Measurements from ENCODE around the gene BTBD7. TPM values are rescaled to one million over a fixed set of nuclear protein-coding genes. Genes with fewer than 3 reads are reported as not detected.

BTBD7 gene
- total and polyA plus RNA-seq, 2 experiments from 2014 or later = 24.4 to 32.8 TPM

GRCh38 chr14:93317210-93317874, 15.5 kb downstream of the BTBD7 start:
- H3K79me2 ChIP-seq (replicated peaks; ENCODE audit: insufficient read depth) = peaks cover 100% of the 10 kb centered on the region
- peaks cover 30% of the 10 kb centered on the region for H3K4me1 Mint-ChIP-seq
- ATAC-seq = no peak

More at GRCh38 chr14:93317210-93317874, 15.5 kb downstream of the BTBD7 start:
- H2AFZ ChIP-seq = no peak overlapping the region
- no peak overlapping the region for H3K27ac ChIP-seq (ENCODE audit: low read depth)
- H3K4me3 ChIP-seq = no peak overlapping the region
- H3K36me3 Mint-ChIP-seq (ENCODE audit: low read depth) = peaks cover 4% of the 10 kb centered on the region; the same call in 2 of the 3 replicates
- no peaks in the 10 kb centered on the region for H3K9me2 ChIP-seq (ENCODE audit: insufficient read depth)
- no peaks in the 10 kb centered on the region; the same call in 1 of the 2 replicates for H3K36me3 ChIP-seq (ENCODE audit: insufficient read depth)
- no peak for DNase-seq (ENCODE audit: low spot score)
- H3K4me3 Mint-ChIP-seq = no peak overlapping the region
- peaks cover 4% of the 10 kb centered on the region for H3K27me3 Mint-ChIP-seq (ENCODE audit: insufficient read depth, low read depth, poor library complexity)
- TF ChIP-seq NANOG (IDR thresholded peaks at IDR 0.05; ENCODE audit: borderline replicate concordance) (no peak), ZNF114 (CRISPR knock-in tag; IDR thresholded peaks at IDR 0.05) (no peak), ETS1 (IDR thresholded peaks at IDR 0.05) (no peak), JUNB (IDR thresholded peaks at IDR 0.05; ENCODE audit: unreplicated experiment) (no peak), CREB1 (CRISPR knock-in tag; IDR thresholded peaks at IDR 0.05; ENCODE audit: low read depth) (no peak), ZNF462 (CRISPR knock-in tag; IDR thresholded peaks at IDR 0.05) (no peak), CTCF (conservative IDR thresholded peaks at IDR 0.05; ENCODE audit: low read depth in 2 of 2) (no peak), EZH2phosphoT487 (IDR thresholded peaks at IDR 0.05; ENCODE audit: unreplicated experiment) (no peak)
- H3K9me3 Mint-ChIP-seq = no peaks in the 10 kb centered on the region
- H3F3A ChIP-seq (replicated peaks; ENCODE audit: low read depth) = no peaks in the 10 kb centered on the region
- peak overlapping the region; percentile 89 for H3K27ac Mint-ChIP-seq
- H4K20me1 ChIP-seq (replicated peaks; ENCODE audit: insufficient read depth) = peaks cover 21% of the 10 kb centered on the region
- peaks cover 24% of the 10 kb centered on the region for H3K4me1 ChIP-seq (ENCODE audit: insufficient read depth)
- no peaks in the 10 kb centered on the region for H3K27me3 ChIP-seq (ENCODE audit: insufficient read depth)
- H3K4me2 ChIP-seq = no peak overlapping the region

Data from GM23338 (cell line).